ENCODE measurements around the gene PTX3.

PTX3 gene

DNA sequence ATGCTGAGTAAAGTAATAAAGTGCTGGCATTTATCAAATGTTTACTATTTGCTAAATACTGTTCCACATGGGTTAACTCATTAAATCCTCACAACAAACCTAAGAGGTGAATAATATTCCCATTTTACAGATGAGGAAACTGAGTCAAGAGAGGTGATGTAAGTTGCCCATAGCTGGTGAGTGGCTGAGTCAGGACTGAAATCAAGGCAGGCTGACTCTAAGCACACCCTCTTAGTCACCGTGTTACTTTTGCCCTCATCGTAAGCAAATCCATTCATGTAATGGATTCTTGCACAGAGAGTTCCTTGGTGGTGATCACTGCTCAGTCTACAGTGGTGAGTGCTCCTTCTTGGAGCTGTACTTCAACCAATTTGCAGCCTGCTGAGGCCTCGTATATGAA, 28.9 kb upstream of the PTX3 start:
- no peaks in the 10 kb centered on the region for H3K4me1 ChIP-seq
- H3K27ac ChIP-seq: no peak overlapping the region
- DNase-seq: no peak
- H3K27me3 ChIP-seq: no peaks in the 10 kb centered on the region
- H3K36me3 ChIP-seq: no peaks in the 10 kb centered on the region
- H3K9me3 ChIP-seq: no peaks in the 10 kb centered on the region
- no peak overlapping the region for H3K4me3 ChIP-seq
- intact Hi-C loops (cut with DNase I; ENCODE audit: low total_unique reads): no loop called here
- TF ChIP-seq, protein P1, sequence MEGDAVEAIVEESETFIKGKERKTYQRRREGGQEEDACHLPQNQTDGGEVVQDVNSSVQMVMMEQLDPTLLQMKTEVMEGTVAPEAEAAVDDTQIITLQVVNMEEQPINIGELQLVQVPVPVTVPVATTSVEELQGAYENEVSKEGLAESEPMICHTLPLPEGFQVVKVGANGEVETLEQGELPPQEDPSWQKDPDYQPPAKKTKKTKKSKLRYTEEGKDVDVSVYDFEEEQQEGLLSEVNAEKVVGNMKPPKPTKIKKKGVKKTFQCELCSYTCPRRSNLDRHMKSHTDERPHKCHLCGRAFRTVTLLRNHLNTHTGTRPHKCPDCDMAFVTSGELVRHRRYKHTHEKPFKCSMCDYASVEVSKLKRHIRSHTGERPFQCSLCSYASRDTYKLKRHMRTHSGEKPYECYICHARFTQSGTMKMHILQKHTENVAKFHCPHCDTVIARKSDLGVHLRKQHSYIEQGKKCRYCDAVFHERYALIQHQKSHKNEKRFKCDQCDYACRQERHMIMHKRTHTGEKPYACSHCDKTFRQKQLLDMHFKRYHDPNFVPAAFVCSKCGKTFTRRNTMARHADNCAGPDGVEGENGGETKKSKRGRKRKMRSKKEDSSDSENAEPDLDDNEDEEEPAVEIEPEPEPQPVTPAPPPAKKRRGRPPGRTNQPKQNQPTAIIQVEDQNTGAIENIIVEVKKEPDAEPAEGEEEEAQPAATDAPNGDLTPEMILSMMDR (IDR thresholded peaks at IDR 0.05): no peak

DNA sequence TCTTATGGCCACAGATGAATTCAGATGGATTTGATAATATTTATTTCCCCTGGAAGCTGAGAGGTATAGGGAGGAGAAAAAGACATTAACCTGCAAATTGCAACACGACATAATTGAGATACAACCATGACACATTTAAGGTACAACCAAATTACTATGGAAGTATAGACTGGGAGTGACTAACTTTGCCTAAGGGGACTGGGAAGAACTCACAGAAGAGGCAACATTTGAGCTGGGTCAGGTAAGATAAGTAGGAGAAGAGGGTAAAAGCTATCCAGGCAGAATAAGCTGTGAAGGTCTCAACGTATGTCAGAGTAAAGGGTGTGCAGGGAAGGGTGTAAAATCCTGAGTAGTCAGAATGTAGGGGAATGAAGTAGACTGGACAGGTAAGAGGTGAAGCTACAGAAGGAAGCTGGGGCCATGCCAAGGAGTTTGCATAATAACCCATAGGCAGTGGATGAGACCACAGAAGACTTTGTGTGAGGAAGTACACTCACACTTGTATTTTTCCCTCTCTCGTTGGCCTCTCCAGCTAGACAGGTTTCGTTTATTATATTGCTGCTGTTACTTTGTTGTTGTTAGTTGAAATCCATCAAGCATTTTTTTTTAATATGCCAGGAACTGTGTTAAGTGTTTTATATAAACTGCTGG, 28.0 kb upstream of the PTX3 start:
- TF ChIP-seq, protein P1 (IDR thresholded peaks at IDR 0.05): no peak
- H3K36me3 ChIP-seq: no peaks in the 10 kb centered on the region
- H3K27ac ChIP-seq: no peak overlapping the region
- no peaks in the 10 kb centered on the region for H3K4me1 ChIP-seq
- intact Hi-C loops (cut with DNase I; ENCODE audit: low total_unique reads): no loop called here
- no peaks in the 10 kb centered on the region for H3K27me3 ChIP-seq
- no peak for DNase-seq
- no peaks in the 10 kb centered on the region for H3K9me3 ChIP-seq
- H3K4me3 ChIP-seq: no peak overlapping the region

DNA sequence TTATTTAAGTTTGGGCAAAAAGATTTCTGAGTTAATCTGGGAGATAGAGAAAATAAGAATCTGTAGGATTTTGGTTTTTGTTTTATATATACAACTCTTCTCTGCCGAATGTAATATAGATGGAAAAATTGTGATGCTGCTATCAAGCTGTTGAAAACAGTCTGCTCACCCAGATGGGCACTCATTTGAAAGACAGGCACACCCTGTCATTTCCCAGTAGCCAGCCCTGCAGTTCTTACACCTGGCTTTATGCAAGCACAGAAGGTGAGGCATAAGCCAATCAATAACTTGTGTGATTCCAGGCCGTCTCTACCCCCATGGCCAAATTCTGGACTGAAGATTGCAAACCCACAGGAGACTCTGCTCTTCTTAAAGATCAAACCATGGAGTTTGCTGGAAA, 27.1 kb upstream of the PTX3 start:
- Histone ChIP-seq H3K36me3 (no peaks in the 10 kb centered on the region), H3K27me3 (no peaks in the 10 kb centered on the region), H3K9me3 (no peaks in the 10 kb centered on the region), H3K4me1 (no peaks in the 10 kb centered on the region), H3K27ac (no peak overlapping the region), H3K4me3 (no peak overlapping the region)
- intact Hi-C loops (cut with DNase I; ENCODE audit: low total_unique reads): no loop called here
- TF ChIP-seq, protein P1 (IDR thresholded peaks at IDR 0.05): no peak
- no peak for DNase-seq

DNA sequence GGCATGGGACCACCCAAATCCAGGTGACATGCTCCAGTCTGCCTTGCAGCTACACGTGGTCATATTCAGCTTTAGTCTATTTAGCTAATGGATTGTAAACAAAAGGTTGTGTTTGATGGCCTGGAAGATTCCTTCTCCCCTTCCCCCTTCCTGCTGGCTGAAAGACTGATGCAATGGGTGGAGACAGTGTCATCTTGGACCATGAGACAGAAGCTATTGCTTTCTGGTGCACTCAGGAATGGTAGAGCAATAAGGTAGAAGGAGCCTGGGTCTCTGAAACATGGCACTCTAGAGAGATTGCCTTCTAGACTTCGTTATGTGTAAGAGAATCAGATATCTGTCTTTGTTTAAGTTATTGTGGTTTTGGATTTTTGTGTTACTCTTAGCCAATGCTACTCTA, 25.7 kb upstream of the PTX3 start:
- H3K27me3 ChIP-seq: no peaks in the 10 kb centered on the region
- no peak for DNase-seq
- TF ChIP-seq, protein P1 (IDR thresholded peaks at IDR 0.05): no peak
- no peaks in the 10 kb centered on the region for H3K9me3 ChIP-seq
- no peak overlapping the region for H3K4me3 ChIP-seq
- H3K4me1 ChIP-seq: no peaks in the 10 kb centered on the region
- intact Hi-C loops (cut with DNase I; ENCODE audit: low total_unique reads): no loop called here
- no peak overlapping the region for H3K27ac ChIP-seq
- H3K36me3 ChIP-seq: no peaks in the 10 kb centered on the region

DNA sequence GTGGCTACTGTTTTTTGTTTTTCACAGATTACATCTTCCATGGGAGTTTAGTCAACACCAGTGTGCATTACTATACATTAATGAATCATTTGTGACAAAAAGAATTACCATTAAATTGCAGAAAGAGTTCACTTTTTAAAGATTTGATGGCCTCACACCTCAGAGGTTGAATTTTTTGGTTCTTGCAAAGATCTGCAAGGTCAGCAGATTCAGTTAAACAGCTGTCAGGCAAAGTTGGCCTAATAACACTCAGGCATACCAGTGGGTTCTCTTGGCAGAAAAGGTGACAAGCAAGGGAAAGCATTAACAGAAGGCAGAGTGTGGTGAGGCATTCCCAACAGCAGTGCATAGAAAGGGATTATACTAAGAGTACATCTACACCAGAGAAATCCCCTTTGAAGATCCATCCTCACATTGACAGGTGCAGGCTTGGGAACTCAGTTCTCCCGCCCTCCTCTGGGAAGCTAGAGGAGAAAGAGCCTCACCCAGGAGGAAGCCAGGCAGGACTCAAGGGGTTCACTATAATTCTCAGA, 24.3 kb upstream of the PTX3 start:
- no peak for DNase-seq
- Histone ChIP-seq H3K4me3 (no peak overlapping the region), H3K4me1 (no peaks in the 10 kb centered on the region), H3K27me3 (no peaks in the 10 kb centered on the region), H3K27ac (no peak overlapping the region), H3K36me3 (no peaks in the 10 kb centered on the region), H3K9me3 (no peaks in the 10 kb centered on the region)
- intact Hi-C loops (cut with DNase I; ENCODE audit: low total_unique reads): no loop called here
- TF ChIP-seq, protein P1 (IDR thresholded peaks at IDR 0.05): no peak

Data from tibial artery (tissue), 4 donors.